Astrocyte of the spinal cord (primary cell): ENCODE data around the gene ATP2A1.
"Not testable (repeated sequence)": the region's sequence is repeated elsewhere in the genome, so short reads cannot be mapped to it uniquely, and the experiment has no call there.

Source experiments
- DNase-seq: peaks from one replicate; pipeline ENCODE4 v3.0.0; 2011; ENCODE audit warnings: low read depth, low spot score
- H3K4me3 ChIP-seq: 2 replicates; pipeline ENCODE4 v1.5.1; 2011; ENCODE audit warnings: low read depth, mild to moderate bottlenecking, low read length, moderate library complexity
- in situ Hi-C: cut with HindIII; loops from 2 replicates; pipeline ENCODE4 v1.10.0; 2017; ENCODE audit warnings: low sequenced_read_pairs
- TF ChIP-seq, protein P1 (sequence below): IDR thresholded peaks from 2 replicates; pipeline ENCODE4 v1.5.1; 2012; ENCODE audit warnings: low read depth, mild to moderate bottlenecking, low read length, inconsistent platforms

Gene ATP2A1

DNA sequence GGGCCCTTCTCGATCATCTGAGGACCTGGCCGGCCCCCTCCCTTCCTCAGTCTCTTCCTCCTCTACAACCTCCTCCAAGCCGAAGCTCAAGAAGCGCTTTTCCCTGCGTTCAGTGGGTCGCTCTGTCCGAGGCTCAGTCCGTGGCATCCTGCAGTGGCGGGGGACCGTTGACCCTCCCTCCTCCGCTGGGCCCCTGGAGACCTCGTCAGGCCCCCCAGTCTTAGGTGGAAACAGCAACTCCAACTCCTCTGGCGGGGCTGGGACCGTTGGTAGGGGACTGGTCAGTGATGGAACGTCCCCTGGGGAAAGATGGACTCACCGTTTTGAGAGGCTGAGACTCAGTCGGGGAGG lies 11.9 kb upstream of the ATP2A1 start:
- H3K4me3 ChIP-seq: no peak overlapping the region
- TF ChIP-seq, protein P1, sequence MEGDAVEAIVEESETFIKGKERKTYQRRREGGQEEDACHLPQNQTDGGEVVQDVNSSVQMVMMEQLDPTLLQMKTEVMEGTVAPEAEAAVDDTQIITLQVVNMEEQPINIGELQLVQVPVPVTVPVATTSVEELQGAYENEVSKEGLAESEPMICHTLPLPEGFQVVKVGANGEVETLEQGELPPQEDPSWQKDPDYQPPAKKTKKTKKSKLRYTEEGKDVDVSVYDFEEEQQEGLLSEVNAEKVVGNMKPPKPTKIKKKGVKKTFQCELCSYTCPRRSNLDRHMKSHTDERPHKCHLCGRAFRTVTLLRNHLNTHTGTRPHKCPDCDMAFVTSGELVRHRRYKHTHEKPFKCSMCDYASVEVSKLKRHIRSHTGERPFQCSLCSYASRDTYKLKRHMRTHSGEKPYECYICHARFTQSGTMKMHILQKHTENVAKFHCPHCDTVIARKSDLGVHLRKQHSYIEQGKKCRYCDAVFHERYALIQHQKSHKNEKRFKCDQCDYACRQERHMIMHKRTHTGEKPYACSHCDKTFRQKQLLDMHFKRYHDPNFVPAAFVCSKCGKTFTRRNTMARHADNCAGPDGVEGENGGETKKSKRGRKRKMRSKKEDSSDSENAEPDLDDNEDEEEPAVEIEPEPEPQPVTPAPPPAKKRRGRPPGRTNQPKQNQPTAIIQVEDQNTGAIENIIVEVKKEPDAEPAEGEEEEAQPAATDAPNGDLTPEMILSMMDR: no peak

DNA sequence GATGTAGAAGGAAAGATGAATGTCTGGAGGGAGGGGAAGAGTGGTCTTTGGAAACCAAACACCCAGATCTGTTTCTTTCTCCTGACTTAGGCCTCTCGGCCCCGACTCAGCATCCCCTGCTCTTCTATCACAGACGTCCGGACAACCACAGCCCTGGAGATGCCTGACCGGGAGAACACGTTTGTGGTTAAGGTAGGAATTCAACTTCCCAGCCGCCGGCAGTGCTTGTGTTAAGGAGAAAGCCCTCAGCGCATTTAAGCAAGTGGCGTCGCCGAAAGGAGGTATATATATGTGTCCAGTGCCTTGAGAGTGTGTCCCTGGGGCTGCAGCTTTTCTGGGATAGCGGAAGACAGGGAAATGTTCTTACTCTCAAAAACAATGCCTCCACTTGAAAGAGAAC lies 11.0 kb upstream of the ATP2A1 start:
- in situ Hi-C loops: no loop called here
- TF ChIP-seq, protein P1: no peak
- no peak for DNase-seq
- no peak overlapping the region for H3K4me3 ChIP-seq

More for the DNA sequence above, 11.9 kb upstream of the ATP2A1 start:
- in situ Hi-C loops: no loop called here
- DNase-seq: no peak

DNA sequence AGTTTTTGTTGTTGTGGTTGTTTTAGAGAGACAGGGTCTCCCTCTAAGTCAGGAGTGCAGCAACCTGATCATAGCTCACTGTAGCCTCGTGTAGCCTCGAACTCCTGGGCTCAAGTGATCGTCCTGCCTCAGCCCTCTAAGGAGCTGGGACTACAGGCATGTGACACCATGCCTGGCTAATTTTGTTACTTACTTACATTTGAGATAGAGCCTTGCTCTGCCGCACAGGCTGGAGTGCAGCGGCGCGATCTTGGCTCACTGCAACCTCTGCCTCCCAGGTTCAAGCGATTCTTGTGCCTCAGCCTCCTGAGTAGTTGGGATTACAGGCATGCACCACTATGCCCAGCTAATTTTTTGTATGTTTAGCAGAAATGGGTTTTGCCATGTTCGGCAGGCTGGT lies 10.6 kb upstream of the ATP2A1 start:
- DNase-seq, in situ Hi-C loops, H3K4me3 ChIP-seq: not testable (repeated sequence)

DNA sequence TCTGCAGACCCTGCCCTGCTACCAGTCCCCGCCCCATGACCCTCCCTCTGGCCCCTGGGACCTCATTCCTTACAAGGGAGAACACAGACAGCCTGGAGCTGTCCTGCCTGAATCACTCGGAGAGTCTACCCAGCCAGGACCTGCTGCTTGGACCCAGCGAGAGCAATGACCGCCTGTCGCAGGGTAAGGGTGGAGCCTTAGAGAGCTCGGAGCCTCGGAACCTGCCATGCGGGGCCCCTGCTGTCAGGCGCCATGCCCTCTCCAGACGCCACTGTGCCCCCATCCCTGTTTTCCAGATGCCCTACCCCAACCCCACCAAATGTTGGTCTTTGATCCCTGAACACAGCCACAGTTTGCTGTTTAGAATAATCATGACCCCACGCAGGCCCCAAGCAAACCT lies 9.1 kb upstream of the ATP2A1 start:
- H3K4me3 ChIP-seq: no peak overlapping the region
- TF ChIP-seq, protein P1: no peak
- in situ Hi-C loops: no loop called here
- no peak for DNase-seq

DNA sequence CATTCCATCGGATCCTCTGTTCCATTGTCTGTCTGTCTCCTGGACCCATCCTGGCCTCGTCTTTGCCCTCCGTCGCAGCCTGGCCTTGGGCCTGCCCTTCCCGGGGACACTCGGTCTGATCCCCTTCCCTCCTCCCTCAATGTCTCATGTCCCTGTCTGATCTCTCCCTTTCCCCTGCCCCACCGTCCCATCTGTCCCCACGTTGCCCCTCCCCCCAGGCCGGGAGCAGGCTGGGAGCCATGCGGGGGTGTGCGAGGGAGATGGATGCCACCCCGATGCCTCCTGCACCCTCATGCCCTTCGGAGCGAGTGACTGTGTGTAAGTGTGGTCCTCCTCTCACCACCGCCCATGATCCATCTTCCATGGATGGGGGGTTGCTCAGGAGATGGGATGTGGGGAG lies 5.3 kb upstream of the ATP2A1 start:
- in situ Hi-C loops: no loop called here
- TF ChIP-seq, protein P1: no peak
- no peak for DNase-seq
- no peak overlapping the region for H3K4me3 ChIP-seq

DNA sequence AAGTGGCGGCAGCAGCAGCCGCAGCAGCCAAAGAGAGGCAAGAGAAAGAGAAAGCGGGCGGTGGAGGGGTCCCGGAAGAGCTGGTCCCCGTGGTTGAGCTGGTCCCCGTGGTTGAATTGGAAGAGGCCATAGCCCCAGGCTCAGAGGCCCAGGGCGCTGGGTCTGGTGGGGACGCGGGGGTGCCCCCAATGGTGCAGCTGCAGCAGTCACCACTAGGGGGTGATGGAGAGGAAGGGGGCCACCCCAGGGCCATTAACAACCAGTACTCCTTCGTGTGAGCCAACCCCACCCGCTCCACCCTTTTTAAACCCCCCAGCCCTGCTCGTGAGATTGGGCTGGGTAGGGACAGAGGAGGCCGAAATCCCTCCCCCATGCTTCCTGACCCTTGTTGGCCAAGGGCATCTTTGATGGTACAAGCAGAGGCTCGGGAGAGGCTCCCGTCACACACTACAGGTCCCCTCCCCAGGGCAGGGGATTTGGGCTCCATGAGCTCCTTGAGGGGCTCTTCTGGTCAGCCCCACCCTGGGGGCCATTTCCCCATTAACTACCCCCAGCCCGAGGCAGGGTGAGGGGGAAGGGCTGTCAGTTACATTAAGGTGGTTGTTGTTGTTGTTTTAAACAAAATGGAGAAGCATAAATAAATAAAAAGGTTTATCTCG lies 4.6 kb upstream of the ATP2A1 start:
- in situ Hi-C loops: no loop called here
- H3K4me3 ChIP-seq: no peak overlapping the region
- no peak for DNase-seq
- TF ChIP-seq, protein P1: peak; percentile 69

DNA sequence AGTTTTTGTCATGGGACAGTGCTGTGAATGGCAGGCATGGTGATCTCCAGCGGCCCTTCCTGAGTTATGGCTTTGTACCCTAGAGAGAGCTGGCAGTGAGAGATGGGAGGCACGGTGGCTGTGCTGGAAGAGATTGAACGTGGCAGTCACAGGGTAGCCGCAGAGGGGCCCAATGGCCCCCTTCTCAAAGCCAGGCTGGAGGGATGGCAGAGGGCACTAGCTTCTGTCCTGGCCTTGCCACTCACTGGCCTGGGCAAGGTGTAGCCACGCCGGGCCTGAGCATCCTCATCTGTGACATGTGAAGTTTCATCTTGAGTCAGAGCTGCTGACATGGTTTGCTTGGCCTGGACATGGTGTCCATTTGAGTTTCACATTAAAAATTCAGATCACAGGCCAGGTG lies 3.9 kb upstream of the ATP2A1 start:
- TF ChIP-seq, protein P1: no peak
- H3K4me3 ChIP-seq: no peak overlapping the region
- in situ Hi-C loops: no loop called here
- no peak for DNase-seq
